ENCODE measurements around the gene CHML.

GRCh38 chr1:241666419-241666818, 26.2 kb upstream of the CHML start:
- TF ChIP-seq KLF9 (tag by site-specific recombination; IDR thresholded peaks at IDR 0.05; ENCODE audit: low read depth) (no peak), YY1 (tag by site-specific recombination; IDR thresholded peaks at IDR 0.05) (no peak)

Measured in HEK293 (cell line).